ENCODE results near the gene ADGRV1.

The ADGRV1 gene

GRCh38 chr5:91022518-91022917 is 463.9 kb downstream of the ADGRV1 start:
- DNase-seq (ENCODE audit: low read depth in 1 of 2, low spot score in 1 of 2), result no peak
- Histone ChIP-seq H3K27me3 (ENCODE audit: insufficient read depth, poor library complexity, severe bottlenecking) (no peaks in the 10 kb centered on the region), H3K4me3 (replicated peaks; ENCODE audit: insufficient read depth, low read length) (no peak overlapping the region), H3K27ac (replicated peaks) (no peak overlapping the region)
- TF ChIP-seq CTCF (IDR thresholded peaks at IDR 0.05; ENCODE audit: insufficient read depth, low read length), result no peak
- no peak for TF ChIP-seq GABPA (IDR thresholded peaks at IDR 0.05; ENCODE audit: low read depth)
- no peak for TF ChIP-seq SPI1 (IDR thresholded peaks at IDR 0.05; ENCODE audit: borderline replicate concordance, low read depth)
- TF ChIP-seq POLR2AphosphoS5 (IDR thresholded peaks at IDR 0.05; ENCODE audit: low read depth), result no peak
- TF ChIP-seq REST (IDR thresholded peaks at IDR 0.05; ENCODE audit: insufficient replicate concordance, low read depth), result no peak

- Histone ChIP-seq H3K4me3 (replicated peaks; ENCODE audit: insufficient read depth, low read length) (no peak overlapping the region), H3K27me3 (ENCODE audit: insufficient read depth, poor library complexity, severe bottlenecking) (no peaks in the 10 kb centered on the region), H3K27ac (replicated peaks) (no peak overlapping the region)
- DNase-seq (ENCODE audit: low read depth in 1 of 2, low spot score in 1 of 2), result no peak
- TF ChIP-seq CTCF (IDR thresholded peaks at IDR 0.05; ENCODE audit: insufficient read depth, low read length), result no peak
- TF ChIP-seq GABPA (IDR thresholded peaks at IDR 0.05; ENCODE audit: low read depth), result no peak
- no peak for TF ChIP-seq SPI1 (IDR thresholded peaks at IDR 0.05; ENCODE audit: borderline replicate concordance, low read depth)
- TF ChIP-seq POLR2AphosphoS5 (IDR thresholded peaks at IDR 0.05; ENCODE audit: low read depth), result no peak
- no peak for TF ChIP-seq REST (IDR thresholded peaks at IDR 0.05; ENCODE audit: insufficient replicate concordance, low read depth)
Observed at GRCh38 chr5:91024206-91024605, 465.6 kb downstream of the ADGRV1 start.

GRCh38 chr5:91024727-91025126 is 466.1 kb downstream of the ADGRV1 start:
- no peaks in the 10 kb centered on the region for H3K27me3 ChIP-seq (ENCODE audit: insufficient read depth, poor library complexity, severe bottlenecking)
- no peak overlapping the region for H3K4me3 ChIP-seq (replicated peaks; ENCODE audit: insufficient read depth, low read length)
- TF ChIP-seq REST (IDR thresholded peaks at IDR 0.05; ENCODE audit: insufficient replicate concordance, low read depth), result no peak
- TF ChIP-seq GABPA (IDR thresholded peaks at IDR 0.05; ENCODE audit: low read depth), result no peak
- TF ChIP-seq SPI1 (IDR thresholded peaks at IDR 0.05; ENCODE audit: borderline replicate concordance, low read depth), result no peak
- no peak for TF ChIP-seq CTCF (IDR thresholded peaks at IDR 0.05; ENCODE audit: insufficient read depth, low read length)
- no peak for TF ChIP-seq POLR2AphosphoS5 (IDR thresholded peaks at IDR 0.05; ENCODE audit: low read depth)
- DNase-seq (ENCODE audit: low read depth in 1 of 2, low spot score in 1 of 2), result no peak
- H3K27ac ChIP-seq (replicated peaks), result no peak overlapping the region

Data from HL-60 (cell line).